ENCODE data around the gene CCDC142. TPM values are rescaled to one million over a fixed set of nuclear protein-coding genes. Genes with fewer than 3 reads are reported as not detected.

CCDC142 gene
- total and polyA plus RNA-seq, 2 of the 8 experiments (the other 6 are each of a cell fraction or from before 2014, with no cell fraction given): 6.0 to 10.7 TPM

- peaks cover 0 to 3% of the 10 kb centered on the region in 2 experiments for H4K20me1 ChIP-seq (replicated peaks in 1 of 2; ENCODE audit: control insufficient read depth in 1 of 2, insufficient read depth in 2 of 2, low read length in 2 of 2)
- no peak overlapping the region for H2AFZ ChIP-seq (ENCODE audit: low read length)
- CTCF ChIA-PET (ENCODE audit: partially characterized antibody): interaction anchor here (0.7 kb wide), 1 partner anchor 26 kb away, joined by 3 read pairs; no protein-coding TSS in a partner anchor
- no peak overlapping the region for H3K14ac ChIP-seq (ENCODE audit: insufficient read length)
- no peak overlapping the region for H2BK20ac ChIP-seq (ENCODE audit: low read length)
- TF ChIP-seq JUND (IDR thresholded peaks at IDR 0.05; ENCODE audit: low read length) (no peak), NANOG (IDR thresholded peaks at IDR 0.05; ENCODE audit: insufficient read depth, low read depth, low read length, poor library complexity, severe bottlenecking) (no peak), NRF1 (IDR thresholded peaks at IDR 0.05; ENCODE audit: low read depth, low read length) (no peak), CHD2 (IDR thresholded peaks at IDR 0.05; ENCODE audit: low read length) (no peak), POLR2AphosphoS5 (IDR thresholded peaks at IDR 0.05; ENCODE audit: low read depth, low read length) (no peak), TAF7 (optimal IDR thresholded peaks at IDR 0.05; ENCODE audit: borderline replicate concordance, low read depth, low read length) (no peak)
- no peak overlapping the region for H3K27ac ChIP-seq (ENCODE audit: low read depth, low read length)
- POLR2A ChIA-PET (ENCODE audit: partially characterized antibody): interaction anchor here (0.9 kb wide), 1 partner anchor 24 kb away, joined by 3 read pairs; no protein-coding TSS in a partner anchor
- H3K4me2 ChIP-seq (ENCODE audit: insufficient read depth in 1 of 2, low read depth in 2 of 2, low read length in 2 of 2): no peak overlapping the region
- no peaks in the 10 kb centered on the region for H3K9me3 ChIP-seq (ENCODE audit: insufficient read depth in 2 of 2, low read depth in 1 of 2, low read length in 1 of 2)
- H4K5ac ChIP-seq (ENCODE audit: insufficient read length, low read depth, low read length): no peak overlapping the region
- peaks cover 0 to 7% (median under 1%) of the 10 kb centered on the region in 4 experiments; a peak in 2 of 7 replicates for H3K4me1 ChIP-seq (replicated peaks in 1 of 4; ENCODE audit: control insufficient read depth in 3 of 4, insufficient read depth in 4 of 4, low read length in 3 of 4)
- H2BK15ac ChIP-seq (ENCODE audit: low read length): no peak overlapping the region
- H2BK120ac ChIP-seq (replicated peaks; ENCODE audit: low read depth, low read length): no peak overlapping the region
- no peak for FAIRE-seq
- H2BK12ac ChIP-seq (ENCODE audit: low read depth, low read length): no peak overlapping the region
- H3K79me1 ChIP-seq (ENCODE audit: low read depth, low read length): peaks cover 8% of the 10 kb centered on the region
- no peak overlapping the region for H4K91ac ChIP-seq (replicated peaks; ENCODE audit: insufficient read length, low read length)
- H3K27me3 ChIP-seq (replicated peaks in 1 of 4; ENCODE audit: control insufficient read depth in 3 of 4, extremely low read depth in 1 of 4, insufficient read depth in 3 of 4, low read length in 3 of 4): peaks cover 2 to 24% (median 15%) of the 10 kb centered on the region in 4 experiments
- H3K18ac ChIP-seq (ENCODE audit: extremely low read depth, low read length): no peak overlapping the region
- no peak overlapping the region for H3K56ac ChIP-seq (replicated peaks; ENCODE audit: insufficient read length, low read depth, low read length)
- no peak overlapping the region for H3K4me3 ChIP-seq (ENCODE audit: extremely low read depth in 1 of 4, insufficient read depth in 2 of 4, low read depth in 3 of 4, low read length in 4 of 4)
- peaks cover 0 to 15% of the 10 kb centered on the region in 2 experiments; a peak in 2 of 4 replicates for H3K79me2 ChIP-seq (ENCODE audit: control insufficient read depth in 1 of 2, insufficient read depth in 2 of 2, low read length in 2 of 2)
- no peak overlapping the region for H2AK5ac ChIP-seq (ENCODE audit: low read depth, low read length)
- no peak overlapping the region for H3K9ac ChIP-seq (replicated peaks in 1 of 4; ENCODE audit: extremely low read depth in 1 of 4, low read depth in 3 of 4, low read length in 3 of 4)
- no peak overlapping the region for H2BK5ac ChIP-seq (ENCODE audit: low read depth, low read length)
- peaks cover 5 to 18% (median 13%) of the 10 kb centered on the region in 4 experiments; a peak in 6 of 8 replicates for H3K36me3 ChIP-seq (ENCODE audit: control insufficient read depth in 2 of 4, insufficient read depth in 4 of 4, low read length in 3 of 4)
- no peak overlapping the region for H3K23ac ChIP-seq (ENCODE audit: insufficient read length)
- WGBS, 2 experiments (ENCODE audit: extremely low coverage in 1 of 2, insufficient coverage in 1 of 2, insufficient read length in 1 of 2, insufficient replicate concordance in 2 of 2, low coverage in 1 of 2, low lambda C conversion rate in 2 of 2, missing lambda C conversion rate in 1 of 2): 85% methylated on average over 9 of the region's 9 CpGs; no CpG with 5 or more reads in 1 of the 2 experiments
- H3K23me2 ChIP-seq (ENCODE audit: low read depth, low read length): peaks cover 2% of the 10 kb centered on the region; the same call in 1 of the 2 replicates
- H3K4ac ChIP-seq (replicated peaks; ENCODE audit: insufficient read length, low read depth, low read length): no peak overlapping the region
- no peak overlapping the region for H4K8ac ChIP-seq (ENCODE audit: extremely low read depth, insufficient read depth, low read length)
- DNase-seq (ENCODE audit: low read depth in 1 of 2, low spot score in 2 of 2): no peak
Measured at GRCh38 chr2:74524005-74524404, 41.2 kb upstream of the CCDC142 start.

Data from H1 (cell line).